ENCODE results near the gene SLC12A4.

GRCh38 chr16:67965668-67966548 lies 2.5 kb downstream of the SLC12A4 start:
- TF ChIP-seq CTCF (IDR thresholded peaks at IDR 0.05) (no peak), POLR2A (IDR thresholded peaks at IDR 0.05) (no peak)
